HepG2 (cell line): ENCODE results near the gene C4orf33. TPM values are rescaled to one million over a fixed set of nuclear protein-coding genes. Genes with fewer than 3 reads are reported as not detected.

Experiments
- CCDC6 ChIP-seq: sonication (generic); formaldehyde crosslinking; IDR thresholded peaks from 2 replicates; pipeline ENCODE4 v1.8.1; 2022; ENCODE audit warnings: mild to moderate bottlenecking, missing genetic modification reagents, moderate library complexity
- FOSL1 ChIP-seq: sonication (generic); formaldehyde crosslinking; IDR thresholded peaks from 2 replicates; pipeline ENCODE4 v1.9.0; 2021; ENCODE audit warnings: missing genetic modification reagents, borderline replicate concordance
- MZF1 ChIP-seq: sonication (generic); formaldehyde crosslinking; IDR thresholded peaks from 2 replicates; pipeline ENCODE4 v1.8.1; 2023; ENCODE audit warnings: mild to moderate bottlenecking, missing genetic modification reagents, borderline replicate concordance
- NKX3-1 ChIP-seq: sonication (generic); formaldehyde crosslinking; IDR thresholded peaks from 2 replicates; pipeline ENCODE4 v1.5.0; 2020; ENCODE audit warnings: missing genetic modification reagents
- NRL ChIP-seq: sonication (generic); formaldehyde crosslinking; IDR thresholded peaks from 2 replicates; pipeline ENCODE4 v1.5.0; 2020; ENCODE audit warnings: missing genetic modification reagents, mild to moderate bottlenecking, moderate library complexity, borderline replicate concordance
- SP2 ChIP-seq: sonication (generic); formaldehyde crosslinking; IDR thresholded peaks from 2 replicates; pipeline ENCODE4 v1.5.1; 2020; ENCODE audit warnings: mild to moderate bottlenecking, missing genetic modification reagents
- polyA plus RNA-seq, 8 experiments: library from polyadenylated mRNA; depleted of rRNA in 3 of 8; stranded (reverse) in 7 of 8; unstranded in 1 of 8; fragments of >200 nt; fragmentation: Illumina TruSeq in 4 of 8; extraction: Trizol in 4 of 8; gene quantifications; 2 replicates each; pipeline versions ENCODE4 v1.2.1 to v1.2.3, GENCODE V29; 2011 to 2016; ENCODE audit warnings: low read depth in 4 of 8, missing spikeins in 1 of 8, mixed read lengths in 1 of 8; ENCODE audit not compliant: insufficient read depth in 1 of 8
- total RNA-seq, 5 experiments: library from RNA; depleted of rRNA; stranded (reverse); fragments of >200 nt; fragmentation: Illumina TruSeq; extraction: Trizol; gene quantifications; 2 replicates each; pipeline ENCODE4 v1.2.3, GENCODE V29; 2016; ENCODE audit warnings: low read depth in 1 of 5
- TF ChIP-seq, protein P1 (sequence below): sonication (generic); formaldehyde crosslinking; IDR thresholded peaks from 2 replicates; pipeline ENCODE4 v1.5.0; 2020; ENCODE audit warnings: mild to moderate bottlenecking, missing genetic modification reagents, borderline replicate concordance
- TF ChIP-seq, protein P2 (sequence below): sonication (generic); formaldehyde crosslinking; conservative IDR thresholded peaks from 2 replicates; pipeline ENCODE4 v1.4.0; 2020; ENCODE audit warnings: missing genetic modification reagents
- TF ChIP-seq, protein P3 (sequence below): fragments of 450-650 bp; IDR thresholded peaks from 2 replicates; pipeline ENCODE4 v1.6.1; 2017; ENCODE audit warnings: mild to moderate bottlenecking

Gene C4orf33
- total and polyA plus RNA-seq, 2 of the 13 experiments (the other 11 are each of a cell fraction or from before 2014, with no cell fraction given), result 2.8 to 3.3 TPM

DNA sequence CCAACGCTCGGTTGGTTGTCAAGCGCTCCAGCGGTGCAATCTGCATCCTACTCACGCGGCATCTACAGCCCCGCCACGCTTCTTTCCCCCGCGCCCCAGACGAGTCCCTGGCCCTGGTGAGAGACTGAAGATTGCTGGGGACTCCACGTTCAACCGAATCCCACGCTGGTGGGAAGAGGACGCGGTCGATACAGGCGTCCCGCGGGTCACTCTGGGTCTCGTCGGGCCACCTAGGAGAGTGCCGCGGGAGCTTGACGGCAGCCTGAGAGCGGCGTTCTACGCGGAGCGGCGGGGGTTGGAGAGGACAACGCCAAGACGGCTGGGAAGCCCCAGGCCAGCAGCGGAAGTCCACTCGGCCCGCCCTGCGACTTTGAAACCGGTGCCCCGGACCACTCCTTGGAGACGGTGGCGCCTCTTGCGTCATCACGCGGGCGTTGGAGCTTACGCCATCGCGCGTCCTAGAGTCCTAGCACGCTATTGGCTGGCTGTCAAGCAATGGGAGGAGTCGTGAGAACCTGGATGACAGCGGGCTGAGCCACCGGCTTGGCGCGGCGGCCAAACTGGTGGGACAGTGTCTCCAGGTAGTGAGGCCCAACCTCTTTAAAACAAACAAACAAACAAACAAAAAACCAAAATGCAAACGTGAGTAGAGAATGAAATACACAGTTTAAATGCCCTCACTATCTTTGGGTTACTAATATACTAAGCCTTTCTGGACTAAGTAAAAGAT is 2.6 kb upstream of the C4orf33 start, which contains the start of gene SCLT1 (continued):
- TF ChIP-seq, protein P1, sequence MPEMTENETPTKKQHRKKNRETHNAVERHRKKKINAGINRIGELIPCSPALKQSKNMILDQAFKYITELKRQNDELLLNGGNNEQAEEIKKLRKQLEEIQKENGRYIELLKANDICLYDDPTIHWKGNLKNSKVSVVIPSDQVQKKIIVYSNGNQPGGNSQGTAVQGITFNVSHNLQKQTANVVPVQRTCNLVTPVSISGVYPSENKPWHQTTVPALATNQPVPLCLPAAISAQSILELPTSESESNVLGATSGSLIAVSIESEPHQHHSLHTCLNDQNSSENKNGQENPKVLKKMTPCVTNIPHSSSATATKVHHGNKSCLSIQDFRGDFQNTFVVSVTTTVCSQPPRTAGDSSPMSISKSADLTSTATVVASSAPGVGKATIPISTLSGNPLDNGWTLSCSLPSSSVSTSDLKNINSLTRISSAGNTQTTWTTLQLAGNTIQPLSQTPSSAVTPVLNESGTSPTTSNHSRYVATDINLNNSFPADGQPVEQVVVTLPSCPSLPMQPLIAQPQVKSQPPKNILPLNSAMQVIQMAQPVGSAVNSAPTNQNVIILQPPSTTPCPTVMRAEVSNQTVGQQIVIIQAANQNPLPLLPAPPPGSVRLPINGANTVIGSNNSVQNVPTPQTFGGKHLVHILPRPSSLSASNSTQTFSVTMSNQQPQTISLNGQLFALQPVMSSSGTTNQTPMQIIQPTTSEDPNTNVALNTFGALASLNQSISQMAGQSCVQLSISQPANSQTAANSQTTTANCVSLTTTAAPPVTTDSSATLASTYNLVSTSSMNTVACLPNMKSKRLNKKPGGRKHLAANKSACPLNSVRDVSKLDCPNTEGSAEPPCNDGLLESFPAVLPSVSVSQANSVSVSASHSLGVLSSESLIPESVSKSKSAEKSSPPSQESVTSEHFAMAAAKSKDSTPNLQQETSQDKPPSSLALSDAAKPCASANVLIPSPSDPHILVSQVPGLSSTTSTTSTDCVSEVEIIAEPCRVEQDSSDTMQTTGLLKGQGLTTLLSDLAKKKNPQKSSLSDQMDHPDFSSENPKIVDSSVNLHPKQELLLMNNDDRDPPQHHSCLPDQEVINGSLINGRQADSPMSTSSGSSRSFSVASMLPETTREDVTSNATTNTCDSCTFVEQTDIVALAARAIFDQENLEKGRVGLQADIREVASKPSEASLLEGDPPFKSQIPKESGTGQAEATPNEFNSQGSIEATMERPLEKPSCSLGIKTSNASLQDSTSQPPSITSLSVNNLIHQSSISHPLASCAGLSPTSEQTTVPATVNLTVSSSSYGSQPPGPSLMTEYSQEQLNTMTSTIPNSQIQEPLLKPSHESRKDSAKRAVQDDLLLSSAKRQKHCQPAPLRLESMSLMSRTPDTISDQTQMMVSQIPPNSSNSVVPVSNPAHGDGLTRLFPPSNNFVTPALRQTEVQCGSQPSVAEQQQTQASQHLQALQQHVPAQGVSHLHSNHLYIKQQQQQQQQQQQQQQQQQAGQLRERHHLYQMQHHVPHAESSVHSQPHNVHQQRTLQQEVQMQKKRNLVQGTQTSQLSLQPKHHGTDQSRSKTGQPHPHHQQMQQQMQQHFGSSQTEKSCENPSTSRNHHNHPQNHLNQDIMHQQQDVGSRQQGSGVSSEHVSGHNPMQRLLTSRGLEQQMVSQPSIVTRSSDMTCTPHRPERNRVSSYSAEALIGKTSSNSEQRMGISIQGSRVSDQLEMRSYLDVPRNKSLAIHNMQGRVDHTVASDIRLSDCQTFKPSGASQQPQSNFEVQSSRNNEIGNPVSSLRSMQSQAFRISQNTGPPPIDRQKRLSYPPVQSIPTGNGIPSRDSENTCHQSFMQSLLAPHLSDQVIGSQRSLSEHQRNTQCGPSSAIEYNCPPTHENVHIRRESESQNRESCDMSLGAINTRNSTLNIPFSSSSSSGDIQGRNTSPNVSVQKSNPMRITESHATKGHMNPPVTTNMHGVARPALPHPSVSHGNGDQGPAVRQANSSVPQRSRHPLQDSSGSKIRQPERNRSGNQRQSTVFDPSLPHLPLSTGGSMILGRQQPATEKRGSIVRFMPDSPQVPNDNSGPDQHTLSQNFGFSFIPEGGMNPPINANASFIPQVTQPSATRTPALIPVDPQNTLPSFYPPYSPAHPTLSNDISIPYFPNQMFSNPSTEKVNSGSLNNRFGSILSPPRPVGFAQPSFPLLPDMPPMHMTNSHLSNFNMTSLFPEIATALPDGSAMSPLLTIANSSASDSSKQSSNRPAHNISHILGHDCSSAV (CRISPR knock-in tag), result no peak
- TF ChIP-seq NRL (CRISPR knock-in tag) (peak; percentile 38; the same call in 1 of the 2 replicates), NKX3-1 (peak; percentile 76), CCDC6 (CRISPR knock-in tag) (peak; percentile 85), MZF1 (CRISPR knock-in tag) (no peak), FOSL1 (no peak), SP2 (CRISPR knock-in tag) (peak; percentile 60; the same call in 1 of the 2 replicates)
- TF ChIP-seq, protein P2, sequence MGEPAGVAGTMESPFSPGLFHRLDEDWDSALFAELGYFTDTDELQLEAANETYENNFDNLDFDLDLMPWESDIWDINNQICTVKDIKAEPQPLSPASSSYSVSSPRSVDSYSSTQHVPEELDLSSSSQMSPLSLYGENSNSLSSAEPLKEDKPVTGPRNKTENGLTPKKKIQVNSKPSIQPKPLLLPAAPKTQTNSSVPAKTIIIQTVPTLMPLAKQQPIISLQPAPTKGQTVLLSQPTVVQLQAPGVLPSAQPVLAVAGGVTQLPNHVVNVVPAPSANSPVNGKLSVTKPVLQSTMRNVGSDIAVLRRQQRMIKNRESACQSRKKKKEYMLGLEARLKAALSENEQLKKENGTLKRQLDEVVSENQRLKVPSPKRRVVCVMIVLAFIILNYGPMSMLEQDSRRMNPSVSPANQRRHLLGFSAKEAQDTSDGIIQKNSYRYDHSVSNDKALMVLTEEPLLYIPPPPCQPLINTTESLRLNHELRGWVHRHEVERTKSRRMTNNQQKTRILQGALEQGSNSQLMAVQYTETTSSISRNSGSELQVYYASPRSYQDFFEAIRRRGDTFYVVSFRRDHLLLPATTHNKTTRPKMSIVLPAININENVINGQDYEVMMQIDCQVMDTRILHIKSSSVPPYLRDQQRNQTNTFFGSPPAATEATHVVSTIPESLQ (CRISPR knock-in tag), result no peak
- TF ChIP-seq, protein P3, sequence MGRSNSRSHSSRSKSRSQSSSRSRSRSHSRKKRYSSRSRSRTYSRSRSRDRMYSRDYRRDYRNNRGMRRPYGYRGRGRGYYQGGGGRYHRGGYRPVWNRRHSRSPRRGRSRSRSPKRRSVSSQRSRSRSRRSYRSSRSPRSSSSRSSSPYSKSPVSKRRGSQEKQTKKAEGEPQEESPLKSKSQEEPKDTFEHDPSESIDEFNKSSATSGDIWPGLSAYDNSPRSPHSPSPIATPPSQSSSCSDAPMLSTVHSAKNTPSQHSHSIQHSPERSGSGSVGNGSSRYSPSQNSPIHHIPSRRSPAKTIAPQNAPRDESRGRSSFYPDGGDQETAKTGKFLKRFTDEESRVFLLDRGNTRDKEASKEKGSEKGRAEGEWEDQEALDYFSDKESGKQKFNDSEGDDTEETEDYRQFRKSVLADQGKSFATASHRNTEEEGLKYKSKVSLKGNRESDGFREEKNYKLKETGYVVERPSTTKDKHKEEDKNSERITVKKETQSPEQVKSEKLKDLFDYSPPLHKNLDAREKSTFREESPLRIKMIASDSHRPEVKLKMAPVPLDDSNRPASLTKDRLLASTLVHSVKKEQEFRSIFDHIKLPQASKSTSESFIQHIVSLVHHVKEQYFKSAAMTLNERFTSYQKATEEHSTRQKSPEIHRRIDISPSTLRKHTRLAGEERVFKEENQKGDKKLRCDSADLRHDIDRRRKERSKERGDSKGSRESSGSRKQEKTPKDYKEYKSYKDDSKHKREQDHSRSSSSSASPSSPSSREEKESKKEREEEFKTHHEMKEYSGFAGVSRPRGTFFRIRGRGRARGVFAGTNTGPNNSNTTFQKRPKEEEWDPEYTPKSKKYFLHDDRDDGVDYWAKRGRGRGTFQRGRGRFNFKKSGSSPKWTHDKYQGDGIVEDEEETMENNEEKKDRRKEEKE, result no peak
